Stimulated activated CD4-positive, alpha-beta T cell treated with anti-CD3 and anti-CD28 coated beads, Interleukin-2, amount 100 ng/mL, for 48 hours (primary cell): ENCODE results near the gene MAZ.
"Not testable (repeated sequence)": the region's sequence is repeated elsewhere in the genome, so short reads cannot be mapped to it uniquely, and the experiment has no call there.

Source experiments
- DNase-seq, 2 donors: peaks; one replicate each; pipeline ENCODE4 v3.0.0-alpha.2; 2020

MAZ gene

DNA sequence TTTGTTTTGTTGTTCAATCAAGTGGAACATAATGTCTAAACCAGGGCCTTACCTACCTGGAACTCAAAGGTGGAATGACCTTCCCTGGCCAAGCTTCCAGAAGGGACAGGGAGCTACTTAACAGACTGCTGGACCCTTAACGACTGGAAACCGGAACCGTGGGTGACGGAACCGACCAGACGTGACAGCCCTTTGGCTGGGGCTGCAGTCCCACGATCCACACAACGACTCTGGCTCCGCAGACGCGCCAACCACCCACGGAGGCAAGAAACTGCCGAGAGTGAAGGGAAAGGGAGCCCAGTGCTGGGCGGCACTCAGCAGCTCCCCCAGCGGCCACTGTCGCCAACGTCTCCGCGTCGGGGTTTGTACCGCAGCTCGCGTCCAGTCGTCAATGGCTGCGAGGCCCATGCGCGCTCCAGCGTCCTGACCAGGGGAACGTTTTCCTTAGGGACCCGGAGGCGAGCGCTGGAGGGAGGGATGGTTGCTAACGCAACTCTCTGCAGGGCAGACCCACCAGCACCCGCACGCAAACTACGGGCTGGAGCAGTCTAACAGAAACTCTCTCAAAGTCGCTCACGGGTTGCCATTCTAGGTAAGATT, 21.3 kb upstream of the MAZ start:
- DNase-seq, result peak; percentile 72 to 83

DNA sequence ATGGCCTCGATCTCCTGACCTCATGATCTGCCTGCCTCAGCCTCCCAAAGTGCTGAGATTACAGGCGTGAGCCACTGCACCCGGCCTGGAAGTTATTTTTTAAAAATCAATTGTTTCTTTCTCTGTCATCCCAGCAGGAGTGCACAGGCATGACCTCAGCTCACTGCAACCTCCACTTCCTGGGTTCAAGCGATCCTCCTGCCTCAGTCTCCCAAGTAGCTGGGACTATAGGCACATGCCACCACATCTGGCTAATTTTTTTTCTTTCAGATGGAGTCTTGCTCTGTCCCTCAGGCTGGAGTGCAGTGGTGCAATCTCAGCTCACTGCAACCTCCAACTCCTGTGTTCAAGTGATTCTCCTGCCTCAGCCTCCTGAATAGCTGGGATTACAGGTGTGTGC, 19.2 kb upstream of the MAZ start:
- DNase-seq, result not testable (repeated sequence)

DNA sequence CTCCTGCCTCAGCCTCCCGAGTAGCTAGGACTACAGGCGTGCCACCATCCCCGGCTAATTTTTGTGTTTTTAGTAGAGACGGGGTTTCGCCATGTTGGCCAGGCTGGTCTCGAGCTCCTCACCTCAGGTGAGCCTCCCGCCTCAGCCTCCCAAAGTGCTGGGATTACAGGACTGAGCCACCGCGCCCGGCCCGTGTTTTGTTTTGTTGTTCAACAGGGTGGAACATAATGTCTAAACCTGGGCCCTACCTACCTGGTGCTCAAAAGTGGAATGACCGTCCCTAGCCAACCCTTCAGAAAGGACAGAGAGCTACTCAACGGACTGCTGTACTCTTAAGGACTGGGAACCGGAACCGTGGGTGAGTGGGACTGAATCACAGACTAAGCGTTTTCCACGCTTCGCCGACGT, 16.6 kb upstream of the MAZ start:
- no peak for DNase-seq

DNA sequence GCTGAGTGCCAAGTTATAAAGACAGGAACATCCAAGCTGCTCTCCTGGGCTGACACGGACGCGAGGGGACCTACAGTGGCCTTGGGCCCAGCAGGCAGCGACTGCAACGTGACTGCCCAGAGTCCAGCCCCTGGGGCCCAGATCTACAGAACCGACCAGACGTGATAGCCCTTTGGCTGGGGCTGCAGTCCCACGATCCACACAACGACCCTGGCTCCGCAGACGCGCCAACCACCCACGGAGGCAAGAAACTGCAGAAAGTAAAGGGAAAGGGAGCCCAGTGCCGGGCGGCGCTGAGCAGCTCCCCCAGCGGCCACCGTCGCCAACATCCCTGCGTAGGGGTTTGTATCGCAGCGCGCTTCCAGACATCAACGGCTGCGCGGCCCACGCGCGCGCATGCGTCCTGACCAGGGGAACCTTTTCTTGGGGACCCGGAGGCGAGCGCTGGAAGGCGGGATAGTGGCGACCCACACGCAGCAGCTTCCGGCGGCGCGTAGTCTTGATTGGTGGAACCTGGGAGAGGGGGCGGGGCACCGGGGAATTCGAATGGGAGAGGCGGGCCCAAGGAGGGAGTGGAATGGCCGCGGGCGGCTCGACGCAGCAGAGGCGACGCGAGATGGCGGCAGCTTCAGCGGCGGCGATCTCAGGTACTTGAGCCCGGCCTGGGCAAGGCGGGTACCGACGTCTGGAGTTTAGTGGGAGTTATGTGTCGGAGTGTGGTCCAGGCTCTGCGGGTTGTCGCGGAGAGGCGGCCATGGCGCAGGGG, 16.0 kb upstream of the MAZ start, which contains the start of gene KIF22:
TSS of gene KIF22 (plus strand) at position 569 of the 766 bp plus-strand sequence. CDS start at position 578, 9 bp downstream.
- peak; percentile 99 to 100 for DNase-seq

DNA sequence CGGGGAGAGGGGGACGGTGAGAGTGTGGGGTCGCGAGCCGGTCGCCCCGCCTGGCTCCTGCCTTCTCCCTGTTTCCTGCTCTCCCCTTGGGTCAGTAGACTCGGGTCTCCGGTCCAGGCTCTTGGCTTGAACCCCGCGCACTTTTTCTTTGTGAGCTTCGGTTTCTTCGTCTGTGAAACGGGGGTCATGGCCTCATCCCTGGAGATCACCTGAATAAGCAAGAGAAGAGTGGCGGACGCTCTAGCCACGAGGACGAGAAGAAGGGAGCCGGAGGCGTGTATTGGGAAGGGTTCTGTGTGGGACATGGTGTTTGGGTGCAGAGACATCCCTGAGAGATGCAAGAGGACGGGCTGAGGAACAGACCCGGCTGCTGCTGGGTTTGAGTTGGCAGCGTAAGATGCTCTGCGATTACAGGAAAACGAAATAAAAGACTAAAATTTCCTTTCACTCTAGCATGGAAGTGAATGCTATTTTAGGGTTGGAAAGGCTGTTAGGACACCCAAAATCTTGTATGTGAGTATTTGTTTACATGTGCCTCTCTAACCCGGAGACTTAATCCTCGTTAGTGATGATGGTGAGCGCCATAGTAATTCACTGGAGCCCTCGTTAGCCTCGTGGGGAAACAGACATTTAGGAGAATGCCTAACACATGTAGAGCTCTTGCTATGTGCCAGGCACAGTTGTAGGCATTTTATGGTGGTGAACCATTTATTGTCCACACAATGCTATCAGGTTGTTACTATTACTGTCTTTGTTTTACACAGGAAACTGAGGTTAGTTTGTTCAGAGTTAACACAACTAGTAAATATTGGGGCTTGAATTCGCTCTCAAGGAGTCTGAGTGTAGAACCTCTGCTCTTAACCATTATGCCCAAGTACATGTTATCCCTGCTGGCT, 15.1 kb upstream of the MAZ start:
- no peak for DNase-seq

DNA sequence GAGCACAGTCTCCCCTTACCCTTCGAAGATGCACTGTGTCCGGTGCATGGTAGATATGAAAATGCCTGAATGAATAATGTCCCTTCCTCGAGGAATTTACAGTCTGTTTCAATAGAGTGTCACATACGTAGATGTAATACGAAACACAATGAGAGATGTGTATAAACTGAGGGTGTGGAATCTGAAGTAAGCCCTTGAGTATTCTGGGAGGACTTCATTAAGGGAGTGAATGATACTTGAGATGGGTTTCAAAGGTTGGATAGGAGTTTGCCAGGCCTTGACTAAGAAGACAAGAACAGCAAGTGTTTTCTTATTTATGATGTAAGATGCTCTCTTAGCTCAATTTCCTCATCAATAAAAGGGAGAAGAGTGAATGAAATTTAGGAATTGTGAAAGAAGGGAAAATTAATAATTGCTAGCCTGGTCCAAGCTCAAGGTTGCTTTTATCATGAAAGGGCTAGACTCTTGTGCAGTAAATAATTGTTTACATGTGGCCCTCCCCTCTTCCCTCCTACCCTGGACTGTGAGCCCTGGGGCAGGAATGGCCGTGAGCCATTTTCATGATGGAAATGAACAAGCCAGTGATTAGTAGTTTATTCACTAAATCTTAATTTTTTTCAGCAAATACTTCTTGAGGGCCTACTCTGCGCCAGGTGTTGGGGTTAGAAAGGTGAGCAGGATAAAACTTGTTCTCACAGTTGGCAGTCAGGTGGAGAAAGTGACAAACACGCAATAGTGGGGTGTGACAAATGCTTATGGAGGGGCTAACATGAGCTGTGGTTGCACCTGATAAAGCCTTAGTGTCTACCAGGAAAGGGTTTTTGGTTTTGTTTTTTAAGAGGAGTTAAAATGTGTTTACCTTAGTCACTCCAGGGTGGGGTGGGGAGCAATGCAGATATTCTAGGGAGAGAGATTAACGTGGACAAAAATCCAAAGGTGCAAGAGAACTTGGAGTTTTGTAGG, 14.2 kb upstream of the MAZ start:
- no peak for DNase-seq

DNA sequence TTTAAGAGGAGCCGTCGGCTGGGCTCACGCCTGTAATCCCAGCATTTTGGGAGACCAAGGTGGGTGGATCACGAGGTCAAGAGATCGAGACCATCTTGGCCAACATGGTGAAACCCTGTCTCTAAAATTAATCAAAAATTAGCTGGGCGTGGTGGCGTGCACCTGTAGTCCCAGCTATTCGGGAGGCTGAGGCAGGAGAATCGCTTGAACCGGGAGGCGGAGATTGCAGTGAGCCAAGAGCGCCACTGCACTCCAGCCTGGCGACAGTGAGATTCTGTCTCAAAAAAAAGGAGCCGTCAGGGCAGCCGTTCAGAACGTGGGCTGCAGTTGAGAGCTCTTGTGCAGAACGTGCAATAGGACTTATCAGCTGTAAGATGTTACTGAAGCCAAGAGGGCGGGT, 13.2 kb upstream of the MAZ start:
- DNase-seq, result not testable (repeated sequence)

DNA sequence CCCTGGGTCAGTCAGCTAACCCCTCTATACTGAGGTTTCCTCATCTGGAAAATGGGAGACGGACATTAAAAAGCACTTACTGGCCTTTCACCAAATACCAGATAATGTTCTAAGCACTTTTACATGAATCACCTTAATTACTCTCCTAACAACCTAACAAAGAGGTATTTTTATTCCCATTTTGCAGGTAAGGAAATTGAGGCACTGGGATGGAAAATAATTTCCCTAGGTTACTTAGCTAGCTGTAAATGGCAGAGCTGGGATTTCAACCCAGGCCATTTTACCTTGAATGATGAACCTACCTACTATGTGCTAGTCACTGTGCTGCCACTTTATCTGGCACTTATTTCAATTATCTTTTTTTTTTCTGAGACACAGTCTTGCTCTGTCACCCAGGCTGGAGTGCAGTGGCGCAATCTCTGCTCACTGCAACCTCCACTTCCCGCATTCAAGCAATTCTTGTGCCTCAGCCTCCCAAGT, 12.1 kb upstream of the MAZ start:
- no peak for DNase-seq

DNA sequence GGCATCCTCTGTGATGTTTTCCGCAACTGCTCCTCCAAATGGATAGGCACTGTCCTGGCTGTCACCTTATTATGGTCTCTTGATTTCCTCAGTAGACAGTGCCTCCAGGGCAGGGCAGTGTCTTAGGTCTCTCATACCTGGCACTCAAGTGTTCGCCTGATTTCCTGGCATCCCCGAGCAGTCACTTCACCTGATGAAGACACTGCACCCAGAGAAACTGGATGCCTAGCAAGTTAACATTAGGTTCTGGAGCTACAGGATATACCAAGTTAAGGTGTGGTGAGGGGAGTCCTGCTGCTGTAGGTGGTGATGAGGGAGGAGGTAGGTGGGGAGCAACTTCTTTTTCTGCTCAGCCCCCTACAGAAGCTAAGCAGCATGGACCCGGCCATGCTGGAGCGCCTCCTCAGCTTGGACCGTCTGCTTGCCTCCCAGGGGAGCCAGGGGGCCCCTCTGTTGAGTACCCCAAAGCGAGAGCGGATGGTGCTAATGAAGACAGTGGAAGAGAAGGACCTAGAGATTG, 3.9 kb upstream of the MAZ start:
- DNase-seq, result no peak

DNA sequence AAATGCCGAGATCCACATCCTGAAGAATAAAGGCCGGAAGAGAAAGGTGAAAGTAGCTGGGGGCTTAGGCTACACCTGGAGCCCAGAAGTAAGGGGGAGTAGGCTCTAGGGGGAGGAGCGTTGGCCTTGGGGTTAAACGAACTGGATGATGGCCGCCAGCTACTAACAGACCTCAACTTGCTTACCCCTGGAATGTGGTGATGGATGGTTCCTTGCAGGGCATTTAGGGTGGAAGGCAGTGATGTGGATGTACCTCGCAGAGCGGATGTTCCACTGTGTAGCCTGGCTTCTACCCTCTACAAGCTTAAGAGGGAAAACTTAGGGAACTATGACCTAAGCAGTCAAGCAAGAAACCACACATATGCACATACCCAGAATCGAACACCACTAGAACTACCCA, 2.3 kb upstream of the MAZ start:
- DNase-seq, result no peak

DNA sequence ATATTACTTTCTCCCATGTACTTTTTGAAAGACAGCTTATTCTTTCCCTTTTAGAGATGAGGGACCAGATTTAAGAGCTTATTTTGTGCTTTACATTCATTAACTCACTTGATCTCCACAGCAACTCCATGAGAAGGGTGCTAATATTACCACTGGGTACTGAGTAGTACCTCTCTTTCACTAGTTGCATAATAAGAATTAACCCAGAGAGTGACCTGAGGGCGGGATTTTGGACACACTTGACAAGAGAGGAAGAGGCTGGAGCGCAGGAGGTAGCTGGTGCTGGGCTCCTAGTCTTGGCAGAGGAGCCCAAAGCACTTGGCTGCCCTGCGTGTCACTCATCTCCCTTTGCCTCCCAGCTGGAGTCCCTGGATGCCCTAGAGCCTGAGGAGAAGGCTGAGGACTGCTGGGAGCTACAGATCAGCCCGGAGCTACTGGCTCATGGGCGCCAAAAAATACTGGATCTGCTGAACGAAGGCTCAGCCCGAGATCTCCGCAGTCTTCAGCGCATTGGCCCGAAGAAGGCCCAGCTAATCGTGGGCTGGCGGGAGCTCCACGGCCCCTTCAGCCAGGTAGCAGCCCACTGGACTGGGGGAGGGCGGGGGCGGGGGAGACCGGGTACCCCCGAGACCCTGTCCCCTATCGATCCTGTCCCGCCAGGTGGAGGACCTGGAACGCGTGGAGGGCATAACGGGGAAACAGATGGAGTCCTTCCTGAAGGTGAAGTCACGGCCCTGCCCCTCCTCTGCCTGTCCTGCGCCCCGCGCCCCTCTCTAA, 1.7 kb upstream of the MAZ start:
- no peak for DNase-seq

DNA sequence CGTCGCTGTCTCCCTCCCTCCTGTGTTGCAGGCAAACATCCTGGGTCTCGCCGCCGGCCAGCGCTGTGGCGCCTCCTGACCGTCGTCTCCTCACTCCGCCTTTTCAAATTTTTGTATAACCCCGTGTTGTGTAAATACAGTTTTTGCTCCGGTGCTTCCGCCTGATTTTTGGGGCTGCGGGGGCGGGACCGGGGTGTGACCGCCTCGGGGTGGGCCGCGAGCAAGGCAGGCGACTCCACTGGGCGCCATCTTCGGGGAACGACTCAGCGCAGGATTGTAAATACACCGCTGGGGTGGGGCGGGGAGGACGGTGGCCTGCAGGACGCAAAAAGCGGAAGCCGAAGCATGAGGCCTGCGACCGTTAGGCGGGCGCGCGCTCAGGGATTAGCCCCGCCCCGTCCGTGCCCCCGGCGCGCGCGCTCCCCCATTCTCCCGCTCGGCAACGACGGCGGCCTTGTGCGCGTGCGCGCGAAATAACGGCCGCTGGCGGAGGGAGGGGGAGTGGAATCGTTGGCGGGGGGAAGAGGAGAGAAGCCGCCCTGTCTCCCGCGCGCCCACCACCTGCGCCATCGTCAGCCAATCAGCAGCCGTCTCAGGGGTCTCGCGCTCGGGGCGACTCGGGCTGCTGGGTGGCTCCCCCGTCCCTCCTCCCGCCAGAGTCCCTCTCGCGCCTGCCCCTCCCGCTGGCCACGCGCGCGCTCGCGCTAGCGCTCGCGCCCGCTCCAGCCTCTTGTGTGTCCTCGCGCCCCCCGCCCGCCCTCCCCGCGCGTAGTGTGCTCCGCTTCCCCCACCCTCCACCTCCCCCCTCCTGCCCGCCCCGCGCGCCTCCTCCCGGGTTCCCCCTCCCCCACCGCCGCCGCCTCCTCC, 864 bp upstream of the MAZ start:
- peak; percentile 96 for DNase-seq

DNA sequence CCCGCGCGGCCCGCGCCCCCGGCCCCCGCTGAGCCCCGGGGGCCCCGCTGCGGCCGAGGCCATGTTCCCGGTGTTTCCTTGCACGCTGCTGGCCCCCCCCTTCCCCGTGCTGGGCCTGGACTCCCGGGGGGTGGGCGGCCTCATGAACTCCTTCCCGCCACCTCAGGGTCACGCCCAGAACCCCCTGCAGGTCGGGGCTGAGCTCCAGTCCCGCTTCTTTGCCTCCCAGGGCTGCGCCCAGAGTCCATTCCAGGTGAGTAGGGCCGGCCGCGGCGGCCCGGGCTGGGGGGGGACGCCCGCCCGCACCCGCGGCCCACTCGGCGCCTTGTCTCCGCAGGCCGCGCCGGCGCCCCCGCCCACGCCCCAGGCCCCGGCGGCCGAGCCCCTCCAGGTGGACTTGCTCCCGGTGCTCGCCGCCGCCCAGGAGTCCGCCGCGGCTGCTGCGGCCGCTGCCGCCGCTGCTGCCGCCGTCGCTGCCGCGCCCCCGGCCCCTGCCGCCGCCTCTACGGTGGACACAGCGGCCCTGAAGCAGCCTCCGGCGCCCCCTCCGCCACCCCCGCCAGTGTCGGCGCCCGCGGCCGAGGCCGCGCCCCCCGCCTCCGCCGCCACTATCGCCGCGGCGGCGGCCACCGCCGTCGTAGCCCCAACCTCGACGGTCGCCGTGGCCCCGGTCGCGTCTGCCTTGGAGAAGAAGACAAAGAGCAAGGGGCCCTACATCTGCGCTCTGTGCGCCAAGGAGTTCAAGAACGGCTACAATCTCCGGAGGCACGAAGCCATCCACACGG, 504 bp downstream of the MAZ start:
- peak in 1 of 2 donors; percentile 53 for DNase-seq

DNA sequence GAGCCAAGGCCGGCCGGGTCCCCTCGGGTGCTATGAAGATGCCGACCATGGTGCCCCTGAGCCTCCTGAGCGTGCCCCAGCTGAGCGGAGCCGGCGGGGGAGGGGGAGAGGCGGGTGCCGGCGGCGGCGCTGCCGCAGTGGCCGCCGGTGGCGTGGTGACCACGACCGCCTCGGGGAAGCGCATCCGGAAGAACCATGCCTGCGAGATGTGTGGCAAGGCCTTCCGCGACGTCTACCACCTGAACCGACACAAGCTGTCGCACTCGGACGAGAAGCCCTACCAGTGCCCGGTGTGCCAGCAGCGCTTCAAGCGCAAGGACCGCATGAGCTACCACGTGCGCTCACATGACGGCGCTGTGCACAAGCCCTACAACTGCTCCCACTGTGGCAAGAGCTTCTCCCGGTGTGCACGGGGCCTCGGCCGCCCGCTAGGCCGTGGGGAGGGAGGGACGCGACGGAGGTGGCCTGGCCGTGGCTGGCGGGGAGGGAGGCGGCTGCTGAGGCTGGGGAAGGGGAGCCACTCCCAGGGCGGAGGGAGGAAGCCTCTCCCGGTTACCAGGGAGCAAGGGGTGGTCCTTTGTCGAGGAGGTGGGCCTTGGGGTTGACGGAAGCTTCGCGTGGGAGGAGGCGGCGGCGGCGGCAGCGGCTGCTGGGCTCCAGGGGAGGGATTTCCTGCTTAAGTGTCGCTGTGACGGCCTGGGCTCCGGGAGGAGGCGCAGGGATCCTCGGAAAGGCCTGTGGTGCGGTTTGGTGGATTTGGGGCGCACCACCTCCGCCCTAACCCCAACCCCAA, 1.3 kb downstream of the MAZ start:
- peak; percentile 77 to 78 for DNase-seq

DNA sequence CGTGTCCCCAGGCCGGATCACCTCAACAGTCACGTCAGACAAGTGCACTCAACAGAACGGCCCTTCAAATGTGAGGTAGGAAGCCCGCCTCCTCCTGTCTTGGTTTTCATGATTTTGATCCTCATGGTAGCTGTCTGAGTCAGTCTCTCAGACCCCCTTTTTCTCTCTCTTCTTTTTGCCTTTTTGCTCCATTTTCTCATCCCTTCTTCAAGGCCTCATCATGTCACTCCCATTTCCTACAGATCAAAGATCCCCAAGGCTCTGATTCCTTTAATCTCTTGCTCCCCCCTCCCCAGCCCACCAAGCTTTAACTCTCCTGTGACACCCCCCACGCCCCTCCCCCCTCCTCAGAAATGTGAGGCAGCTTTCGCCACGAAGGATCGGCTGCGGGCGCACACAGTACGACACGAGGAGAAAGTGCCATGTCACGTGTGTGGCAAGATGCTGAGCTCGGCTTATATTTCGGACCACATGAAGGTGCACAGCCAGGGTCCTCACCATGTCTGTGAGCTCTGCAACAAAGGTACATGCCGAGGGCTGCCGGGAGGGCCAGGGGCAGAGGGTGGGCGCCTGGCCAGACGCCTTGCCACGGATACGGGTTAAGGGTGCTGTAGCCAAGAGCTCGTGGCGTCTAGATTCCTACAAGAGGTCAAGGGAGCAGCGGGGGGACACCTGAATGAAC, 2.0 kb downstream of the MAZ start:
- DNase-seq, result no peak

DNA sequence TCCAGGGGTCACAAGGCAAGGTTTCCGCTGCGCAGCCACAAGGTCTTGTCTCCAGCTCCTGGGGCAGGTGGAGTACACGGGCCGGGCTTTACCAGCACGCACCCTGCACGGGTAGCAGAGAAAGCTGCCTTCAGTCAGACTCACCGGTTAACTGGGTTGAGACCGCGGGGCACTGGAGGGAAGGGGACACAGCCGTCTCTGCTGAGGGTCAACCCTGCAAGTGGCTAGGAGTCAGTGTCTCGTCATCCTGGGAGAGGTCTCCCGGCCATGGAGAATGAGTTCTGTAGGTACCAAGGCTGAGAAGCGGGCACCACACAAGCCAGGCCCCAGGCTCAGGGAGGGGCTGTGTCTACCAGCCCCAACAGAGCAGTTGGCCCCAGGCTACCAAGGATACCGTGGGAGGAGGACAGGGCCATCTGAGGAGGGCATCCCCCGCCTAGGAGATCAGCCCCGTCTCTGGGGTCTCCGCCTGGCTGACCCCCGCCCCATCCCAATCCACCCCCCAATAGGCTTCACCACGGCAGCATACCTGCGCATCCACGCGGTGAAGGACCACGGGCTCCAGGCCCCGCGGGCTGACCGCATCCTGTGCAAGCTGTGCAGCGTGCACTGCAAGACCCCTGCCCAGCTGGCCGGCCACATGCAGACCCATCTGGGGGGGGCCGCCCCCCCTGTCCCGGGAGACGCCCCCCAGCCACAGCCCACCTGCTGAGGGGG, 2.9 kb downstream of the MAZ start:
- DNase-seq, result no peak
